IMR-90 (cell line): ENCODE measurements around the gene FAM3D. TPM values are rescaled to one million over a fixed set of nuclear protein-coding genes. Genes with fewer than 3 reads are reported as not detected.

Experiments used
- ATAC-seq: fragments of 200-7000 bp; cut with Tn5 transposase; 2 replicates; pipeline ENCODE4 v1.9.1; 2020; ENCODE audit warnings: low read depth, mild to moderate bottlenecking, moderate library complexity
- BruUV-seq: library from RNA; stranded (reverse); fragments of 400-500 nt; replicated peaks from 2 replicates; lab custom pipeline; 2021; lab: Mats Ljungman, UMichigan
- CTCF ChIA-PET: fragments of 300-600 bp; formaldehyde crosslinking; extraction: SDS; loops from one replicate; lab custom pipeline; 2021; ENCODE audit warnings: antibody characterized with exemption; lab: Yijun Ruan, JAX
- POLR2A ChIA-PET: fragments of 300-600 bp; sonication (Branson Sonifier 250); formaldehyde crosslinking; loops from one replicate; lab custom pipeline; 2022; ENCODE audit warnings: antibody characterized with exemption; ENCODE audit not compliant: unreplicated experiment; lab: Charles Lee
- DNase-seq: peaks from one replicate; pipeline ENCODE4 v3.0.0; 2013
- H2AFZ ChIP-seq: replicated peaks from 2 replicates; pipeline ENCODE3; 2013; ENCODE audit warnings: low read length, mild to moderate bottlenecking; ENCODE audit not compliant: poor library complexity
- H2AK5ac ChIP-seq: 2 replicates; pipeline ENCODE4 v1.6.1; 2013; ENCODE audit warnings: low read depth, low read length, inconsistent platforms
- H2AK9ac ChIP-seq: replicated peaks from 2 replicates; pipeline ENCODE3; 2013; ENCODE audit warnings: mild to moderate bottlenecking, low read depth, low read length, moderate library complexity; ENCODE audit not compliant: poor library complexity
- H2BK120ac ChIP-seq: 2 replicates; pipeline ENCODE4 v1.6.1; 2013; ENCODE audit warnings: low read depth, low read length, inconsistent platforms
- H2BK15ac ChIP-seq: 3 replicates; pipeline ENCODE4 v1.6.1; 2013; ENCODE audit warnings: low read depth, low read length, inconsistent platforms
- H2BK20ac ChIP-seq: 2 replicates; pipeline ENCODE4 v1.6.1; 2013; ENCODE audit warnings: low read depth, mild to moderate bottlenecking, inconsistent platforms, low read length, moderate library complexity
- H2BK5ac ChIP-seq: 2 replicates; pipeline ENCODE4 v1.6.1; 2013; ENCODE audit warnings: mild to moderate bottlenecking, low read depth, low read length, inconsistent platforms; ENCODE audit not compliant: poor library complexity, severe bottlenecking
- H3K14ac ChIP-seq: replicated peaks from 2 replicates; pipeline ENCODE4 v1.6.1; 2013; ENCODE audit warnings: low read depth, low read length, inconsistent platforms
- H3K18ac ChIP-seq: 2 replicates; pipeline ENCODE4 v1.6.1; 2013; ENCODE audit warnings: low read depth, low read length, control low read depth
- H3K23ac ChIP-seq: 2 replicates; pipeline ENCODE4 v1.6.1; 2013; ENCODE audit warnings: low read depth, low read length, inconsistent platforms
- H3K27ac ChIP-seq: 2 replicates; pipeline ENCODE4 v1.5.1; 2013; ENCODE audit warnings: mild to moderate bottlenecking, control low read depth, low read length; ENCODE audit not compliant: insufficient read depth
- H3K27me3 ChIP-seq: 2 replicates; pipeline ENCODE4 v1.6.1; 2013; ENCODE audit warnings: low read length; ENCODE audit not compliant: control insufficient read depth, insufficient read depth
- H3K36me3 ChIP-seq: 2 replicates; pipeline ENCODE4 v1.6.1; 2013; ENCODE audit warnings: low read length, mixed read lengths; ENCODE audit not compliant: control insufficient read depth, insufficient read depth
- H3K4ac ChIP-seq: 2 replicates; pipeline ENCODE4 v1.6.1; 2013; ENCODE audit warnings: low read depth, low read length, inconsistent platforms
- H3K4me1 ChIP-seq: 2 replicates; pipeline ENCODE4 v1.6.1; 2013; ENCODE audit warnings: low read length, mixed read lengths; ENCODE audit not compliant: control insufficient read depth, insufficient read depth
- H3K4me2 ChIP-seq: 2 replicates; pipeline ENCODE4 v1.6.1; 2013; ENCODE audit warnings: low read depth, mild to moderate bottlenecking, control low read depth, low read length, moderate library complexity
- H3K4me3 ChIP-seq: 2 replicates; pipeline ENCODE4 v1.5.1; 2013; ENCODE audit warnings: low read depth, mild to moderate bottlenecking, control low read depth, low read length, moderate library complexity; ENCODE audit not compliant: insufficient read depth
- H3K56ac ChIP-seq: 2 replicates; pipeline ENCODE4 v1.6.1; 2013; ENCODE audit warnings: low read length, inconsistent platforms; ENCODE audit not compliant: insufficient read depth; ENCODE audit errors: extremely low read depth
- H3K79me1 ChIP-seq, 2 experiments: 2 replicates each; pipeline ENCODE4 v1.6.1; 2013; ENCODE audit warnings: low read length in 2 of 2, inconsistent platforms in 1 of 2, low read depth in 1 of 2
- H3K9ac ChIP-seq: 2 replicates; pipeline ENCODE4 v1.6.1; 2013; ENCODE audit warnings: low read depth, low read length, control low read depth
- H3K9me1 ChIP-seq: 2 replicates; pipeline ENCODE4 v1.6.1; 2013; ENCODE audit warnings: low read length, inconsistent platforms; ENCODE audit not compliant: insufficient read depth
- H3K9me3 ChIP-seq: 2 replicates; pipeline ENCODE4 v1.6.1; 2013; ENCODE audit warnings: low read length; ENCODE audit not compliant: control insufficient read depth, insufficient read depth
- H4K20me1 ChIP-seq: 2 replicates; pipeline ENCODE4 v1.6.1; 2013; ENCODE audit warnings: low read length, inconsistent platforms; ENCODE audit not compliant: insufficient read depth
- H4K5ac ChIP-seq: 2 replicates; pipeline ENCODE4 v1.6.1; 2013; ENCODE audit warnings: mild to moderate bottlenecking, low read depth, low read length, control low read depth
- H4K8ac ChIP-seq, 2 experiments: 2 replicates each; pipeline ENCODE4 v1.6.1; 2013; ENCODE audit warnings: low read depth in 2 of 2, low read length in 2 of 2, control low read depth in 1 of 2, inconsistent platforms in 1 of 2
- H4K91ac ChIP-seq: 2 replicates; pipeline ENCODE4 v1.6.1; 2013; ENCODE audit warnings: low read depth, low read length, inconsistent platforms; ENCODE audit not compliant: insufficient read depth
- BHLHE40 ChIP-seq: fragments of 150-350 bp; IDR thresholded peaks from 2 replicates; pipeline ENCODE4 v1.6.1; 2016; ENCODE audit warnings: mild to moderate bottlenecking, low read depth, low read length
- CTCF ChIP-seq: conservative IDR thresholded peaks from 2 replicates; pipeline ENCODE4 v1.5.1; 2012; ENCODE audit warnings: mild to moderate bottlenecking, low read depth, low read length, improper control_type of control experiment
- ELK1 ChIP-seq: fragments of 150-350 bp; IDR thresholded peaks from 2 replicates; pipeline ENCODE4 v1.6.1; 2016; ENCODE audit warnings: low read depth, mild to moderate bottlenecking, low read length, moderate library complexity, borderline replicate concordance
- FOS ChIP-seq: fragments of 150-350 bp; IDR thresholded peaks from 2 replicates; pipeline ENCODE4 v1.6.1; 2016; ENCODE audit warnings: low read depth, low read length
- MAFK ChIP-seq: IDR thresholded peaks from 2 replicates; pipeline ENCODE4 v1.6.1; 2012; ENCODE audit warnings: low read depth, low read length, improper control_type of control experiment
- MAZ ChIP-seq: IDR thresholded peaks from 2 replicates; pipeline ENCODE4 v1.6.1; 2012; ENCODE audit warnings: low read depth, mild to moderate bottlenecking, low read length, improper control_type of control experiment, moderate library complexity, borderline replicate concordance
- NFE2L2 ChIP-seq: fragments of 150-350 bp; IDR thresholded peaks from 2 replicates; pipeline ENCODE4 v1.6.1; 2016; ENCODE audit warnings: low read depth, mild to moderate bottlenecking, low read length
- POLR2A ChIP-seq: IDR thresholded peaks from 2 replicates; pipeline ENCODE4 v1.6.1; 2012; ENCODE audit warnings: mild to moderate bottlenecking, low read depth, low read length
- RAD21 ChIP-seq: IDR thresholded peaks from 2 replicates; pipeline ENCODE4 v1.6.1; 2012; ENCODE audit warnings: low read length, improper control_type of control experiment
- RCOR1 ChIP-seq: IDR thresholded peaks from 2 replicates; pipeline ENCODE4 v1.6.1; 2012; ENCODE audit warnings: mild to moderate bottlenecking, low read length, improper control_type of control experiment; ENCODE audit not compliant: insufficient replicate concordance
- RFX5 ChIP-seq: IDR thresholded peaks from 2 replicates; pipeline ENCODE4 v1.8.0; 2012; ENCODE audit warnings: low read depth, mild to moderate bottlenecking, low read length, moderate library complexity
- SMC3 ChIP-seq: fragments of 150-350 bp; IDR thresholded peaks from 2 replicates; pipeline ENCODE4 v1.6.1; 2016; ENCODE audit warnings: low read depth, mild to moderate bottlenecking, antibody characterized with exemption, low read length, moderate library complexity
- USF2 ChIP-seq: fragments of 150-350 bp; IDR thresholded peaks from 2 replicates; pipeline ENCODE4 v1.6.1; 2017; ENCODE audit warnings: mild to moderate bottlenecking, antibody characterized with exemption, low read length, low read depth
- WGBS, 2 experiments: methylation state at CpG; one replicate each; pipeline versions ENCODE4 v1.1.5 to v1.1.7; 2013; ENCODE audit warnings: missing lambda C conversion rate in 2 of 2; ENCODE audit not compliant: insufficient read length in 1 of 2; ENCODE audit errors: extremely low coverage in 2 of 2; 5-methylcytosine and 5-hydroxymethylcytosine counted together
- dilution Hi-C: fragments of 300-500 bp; cut with HindIII; formaldehyde crosslinking; loops from one replicate; pipeline ENCODE4 v1.14.3; 2018; ENCODE audit warnings: low sequenced_read_pairs; ENCODE audit not compliant: unreplicated experiment
- in situ Hi-C: fragments of 300-500 bp; cut with MboI; formaldehyde crosslinking; loops from 3 replicates; pipeline ENCODE4 v1.14.3; 2019; ENCODE audit warnings: low sequenced_read_pairs, inconsistent platforms, mixed read lengths
- intact Hi-C: fragments of 100-400 bp; cut with micrococcal nuclease; formaldehyde crosslinking; loops from 2 replicates; pipeline ENCODE4 v1.10.0; 2022
- polyA plus RNA-seq, 3 experiments: library from polyadenylated mRNA; depleted of rRNA; stranded (reverse); fragments of >200 nt; gene quantifications; 2 replicates each; pipeline ENCODE4 v1.2.3, GENCODE V29; 2012; ENCODE audit warnings: low replicate concordance in 1 of 3
- total RNA-seq: library from RNA; depleted of rRNA; stranded (reverse); fragments of >200 nt; gene quantifications from 2 replicates; pipeline ENCODE4 v1.2.3, GENCODE V29; 2012

Gene FAM3D
- total and polyA plus RNA-seq, 2 of the 4 experiments (the other 2 are of a cell fraction): not detected

- peak; percentile 89 for TF ChIP-seq CTCF
These were observed 36.4 kb downstream of the FAM3D start (continued) for GRCh38 chr3:58630076-58630709.

GRCh38 chr3:58629629-58630028, 36.9 kb downstream of the FAM3D start:
- H3K4me1 ChIP-seq: peaks cover 23% of the 10 kb centered on the region
- H2AK5ac ChIP-seq: peak overlapping the region; percentile 68
- H3K79me1 ChIP-seq: no peaks in the 10 kb centered on the region
- H2BK5ac ChIP-seq: no peak overlapping the region
- H3K18ac ChIP-seq: no peak overlapping the region
- H3K23ac ChIP-seq: no peak overlapping the region
- peak overlapping the region; percentile 62 for H3K4ac ChIP-seq
- DNase-seq (no peak), ATAC-seq (no peak)
- H3K27me3 ChIP-seq: no peaks in the 10 kb centered on the region
- ChIA-PET CTCF (interaction anchor here (1.0 to 5.7 kb wide), 11 partner anchors 8 to 138 kb away, joined by 3 to 69 read pairs (median 5); partner anchors contain the start of gene KCTD6), POLR2A (no interaction called here)
- no peak overlapping the region for H3K4me2 ChIP-seq
- no peak overlapping the region for H3K4me3 ChIP-seq
- H4K5ac ChIP-seq: no peak overlapping the region
- H2AFZ ChIP-seq: peak overlapping the region; percentile 75
- H3K27ac ChIP-seq: no peak overlapping the region; the same call in 1 of the 2 replicates
- H3K14ac ChIP-seq: peak overlapping the region; percentile 87
- H4K91ac ChIP-seq: peak overlapping the region; percentile 62
- H4K8ac ChIP-seq: peak overlapping the region; percentile 4 to 95; a peak in 3 of 4 replicates
- peak overlapping the region; percentile 82 for H2BK20ac ChIP-seq
- no peaks in the 10 kb centered on the region for H3K36me3 ChIP-seq
- peak overlapping the region; percentile 33; the same call in 2 of the 3 replicates for H2BK15ac ChIP-seq
- peaks cover 11% of the 10 kb centered on the region; the same call in 1 of the 2 replicates for H3K9me1 ChIP-seq
- in situ Hi-C loops: loop anchor here (5.0 to 25.0 kb wide), 3 partner anchors 67 to 1183 kb away; no protein-coding TSS in a partner anchor
- no TSS peak for BruUV-seq
- peak overlapping the region; percentile 96 for H2BK120ac ChIP-seq
- H2AK9ac ChIP-seq: peak overlapping the region; percentile 66
- WGBS, 2 experiments: no CpG with 5 or more reads among the region's 2 CpGs
- H3K56ac ChIP-seq: no peak overlapping the region
- no peaks in the 10 kb centered on the region for H3K9me3 ChIP-seq
- H4K20me1 ChIP-seq: no peaks in the 10 kb centered on the region
- dilution Hi-C loops: no loop called here
- H3K9ac ChIP-seq: no peak overlapping the region
- intact Hi-C loops: loop anchor here (1.0 to 10.0 kb wide), 6 partner anchors 42 to 325 kb away; partner anchors contain the start of genes HTD2, PXK and RPP14
- no peak for TF ChIP-seq BHLHE40
- no peak for TF ChIP-seq RFX5
- no peak for TF ChIP-seq USF2
- TF ChIP-seq FOS: no peak
- no peak for TF ChIP-seq MAZ
- TF ChIP-seq POLR2A: no peak
- TF ChIP-seq MAFK: no peak
- no peak for TF ChIP-seq SMC3
- TF ChIP-seq RCOR1: no peak
- no peak for TF ChIP-seq NFE2L2
- no peak for TF ChIP-seq RAD21
- no peak for TF ChIP-seq ELK1
